ENCODE results near the gene CFAP70. TPM values are rescaled to one million over a fixed set of nuclear protein-coding genes. Genes with fewer than 3 reads are reported as not detected.
A peak's percentile ranks its signal among the peaks of the same experiment; 100 is the strongest.

The CFAP70 gene
- total RNA-seq, 2 donors from 2014 or later, result 0.71 to 1.1 TPM

DNA sequence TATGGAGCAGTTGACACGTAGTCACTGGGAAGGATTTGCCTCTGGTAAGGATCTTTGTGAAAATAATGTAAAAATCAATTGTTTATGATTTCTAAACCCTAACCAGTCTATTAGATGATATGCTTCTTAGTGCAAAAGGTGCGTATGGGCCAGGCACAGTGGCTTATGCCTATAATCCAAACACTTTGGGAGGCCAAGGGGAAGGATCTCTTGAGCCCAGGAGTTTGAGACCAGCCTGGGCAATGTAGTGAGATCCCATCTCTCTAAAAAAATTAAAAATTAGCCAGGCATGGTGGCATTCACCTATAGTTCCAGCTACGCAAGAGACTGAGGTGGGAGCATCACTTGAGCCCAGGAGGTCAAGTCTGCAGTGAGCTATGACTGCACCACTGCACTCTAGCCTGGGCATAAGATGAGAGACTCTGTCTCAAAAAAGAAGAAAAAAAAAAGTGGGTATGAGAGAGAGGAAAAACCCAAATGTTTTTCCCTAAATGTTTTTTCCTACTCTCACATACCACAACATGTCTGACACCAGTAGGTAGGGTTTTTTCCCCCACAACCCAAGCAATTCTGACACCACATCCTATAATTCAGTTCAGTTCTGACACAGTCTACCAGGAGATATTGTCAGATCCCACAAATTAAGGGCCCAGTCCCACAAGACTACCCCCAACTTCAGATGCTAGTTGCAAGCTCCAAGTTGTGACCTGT, 148.1 kb downstream of the CFAP70 start:
- no peak for DNase-seq (ENCODE audit: low spot score)
- TF ChIP-seq CTCF (IDR thresholded peaks at IDR 0.05), result no peak
- Histone ChIP-seq H3K36me3 (peaks cover 23% of the 10 kb centered on the region), H3K4me3 (no peak overlapping the region), H3K4me1 (no peaks in the 10 kb centered on the region), H3K9me3 (no peaks in the 10 kb centered on the region), H3K27me3 (no peaks in the 10 kb centered on the region), H3K27ac (no peak overlapping the region)

- H3K27me3 ChIP-seq, result no peaks in the 10 kb centered on the region
- H3K9me3 ChIP-seq, result no peaks in the 10 kb centered on the region
- TF ChIP-seq CTCF (IDR thresholded peaks at IDR 0.05), result no peak
- H3K36me3 ChIP-seq, result peaks cover 23% of the 10 kb centered on the region
- no peak overlapping the region for H3K27ac ChIP-seq
- no peak overlapping the region for H3K4me3 ChIP-seq
- H3K4me1 ChIP-seq, result no peaks in the 10 kb centered on the region
- DNase-seq (ENCODE audit: low spot score), result no peak
Observed at GRCh38 chr10:73209705-73210104, 149.0 kb downstream of the CFAP70 start.

DNA sequence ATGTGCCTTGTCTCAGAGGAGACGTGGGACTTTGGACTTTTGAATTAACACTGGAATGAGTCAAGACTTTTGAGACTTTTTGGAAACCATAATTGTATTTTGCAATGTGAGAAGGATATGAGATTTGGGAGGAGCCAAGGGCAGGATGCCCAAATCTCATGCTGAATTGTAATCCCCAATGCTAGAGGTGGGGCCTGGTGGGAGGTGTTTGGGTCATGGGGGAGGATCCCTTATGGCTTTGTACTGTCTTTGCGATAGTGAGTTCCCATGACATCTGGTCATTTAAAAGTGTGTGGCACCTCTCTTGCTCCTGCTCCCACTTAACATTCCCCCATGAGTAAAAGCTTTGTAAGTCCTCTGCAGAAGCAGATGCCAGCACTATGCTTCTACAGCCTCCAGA, 150.8 kb downstream of the CFAP70 start:
- no peak for TF ChIP-seq CTCF (IDR thresholded peaks at IDR 0.05)
- H3K36me3 ChIP-seq, result peaks cover 23% of the 10 kb centered on the region
- no peaks in the 10 kb centered on the region for H3K4me1 ChIP-seq
- no peak overlapping the region for H3K4me3 ChIP-seq
- no peaks in the 10 kb centered on the region for H3K27me3 ChIP-seq
- DNase-seq (ENCODE audit: low spot score), result peak; percentile 62
- no peak overlapping the region for H3K27ac ChIP-seq
- H3K9me3 ChIP-seq, result no peaks in the 10 kb centered on the region

GRCh38 chr10:73206385-73206784, 152.3 kb downstream of the CFAP70 start:
- H3K4me3 ChIP-seq, result no peak overlapping the region
- H3K9me3 ChIP-seq, result no peaks in the 10 kb centered on the region
- H3K36me3 ChIP-seq, result peaks cover 18% of the 10 kb centered on the region
- no peak for DNase-seq (ENCODE audit: low spot score)
- no peaks in the 10 kb centered on the region for H3K4me1 ChIP-seq
- no peak for TF ChIP-seq CTCF (IDR thresholded peaks at IDR 0.05)
- no peaks in the 10 kb centered on the region for H3K27me3 ChIP-seq
- no peak overlapping the region for H3K27ac ChIP-seq

- DNase-seq (ENCODE audit: low spot score), result no peak
- no peak for TF ChIP-seq CTCF (IDR thresholded peaks at IDR 0.05)
- H3K36me3 ChIP-seq, result peaks cover 13% of the 10 kb centered on the region
Observed at GRCh38 chr10:73205890-73206289, 152.8 kb downstream of the CFAP70 start.

DNA sequence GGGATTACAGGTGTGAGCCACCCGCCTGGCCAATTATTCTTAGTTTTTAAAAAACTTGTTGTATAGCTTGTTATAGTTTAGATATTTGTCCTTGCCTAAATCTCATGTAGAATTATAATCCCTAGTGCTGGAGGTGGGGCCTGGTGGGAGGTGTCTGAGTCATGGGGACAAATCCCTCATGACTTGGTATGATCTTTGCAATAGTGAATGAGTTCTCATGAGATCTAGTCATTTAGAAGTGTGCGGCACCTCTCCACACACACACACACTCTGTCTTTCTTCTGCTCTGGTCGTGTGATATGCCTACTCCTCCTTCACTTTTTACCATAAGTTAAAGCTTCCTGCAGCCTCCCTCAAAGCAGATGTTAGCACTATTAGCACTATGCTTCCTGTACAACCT, 153.6 kb downstream of the CFAP70 start:
- Histone ChIP-seq H3K36me3 (peaks cover 5% of the 10 kb centered on the region), H3K9me3 (no peaks in the 10 kb centered on the region), H3K4me3 (no peak overlapping the region), H3K27ac (no peak overlapping the region), H3K27me3 (no peaks in the 10 kb centered on the region), H3K4me1 (no peaks in the 10 kb centered on the region)
- no peak for TF ChIP-seq CTCF (IDR thresholded peaks at IDR 0.05)
- no peak for DNase-seq (ENCODE audit: low spot score)

More at GRCh38 chr10:73205890-73206289, 152.8 kb downstream of the CFAP70 start:
- H3K27me3 ChIP-seq, result no peaks in the 10 kb centered on the region
- H3K27ac ChIP-seq, result no peak overlapping the region
- H3K9me3 ChIP-seq, result no peaks in the 10 kb centered on the region
- no peaks in the 10 kb centered on the region for H3K4me1 ChIP-seq
- H3K4me3 ChIP-seq, result no peak overlapping the region
